Measurements from ENCODE around the gene CASTOR1. TPM values are rescaled to one million over a fixed set of nuclear protein-coding genes. Genes with fewer than 3 reads are reported as not detected.

CASTOR1 gene
- total RNA-seq, 1 donor from 2014 or later, result 11.1 TPM

DNA sequence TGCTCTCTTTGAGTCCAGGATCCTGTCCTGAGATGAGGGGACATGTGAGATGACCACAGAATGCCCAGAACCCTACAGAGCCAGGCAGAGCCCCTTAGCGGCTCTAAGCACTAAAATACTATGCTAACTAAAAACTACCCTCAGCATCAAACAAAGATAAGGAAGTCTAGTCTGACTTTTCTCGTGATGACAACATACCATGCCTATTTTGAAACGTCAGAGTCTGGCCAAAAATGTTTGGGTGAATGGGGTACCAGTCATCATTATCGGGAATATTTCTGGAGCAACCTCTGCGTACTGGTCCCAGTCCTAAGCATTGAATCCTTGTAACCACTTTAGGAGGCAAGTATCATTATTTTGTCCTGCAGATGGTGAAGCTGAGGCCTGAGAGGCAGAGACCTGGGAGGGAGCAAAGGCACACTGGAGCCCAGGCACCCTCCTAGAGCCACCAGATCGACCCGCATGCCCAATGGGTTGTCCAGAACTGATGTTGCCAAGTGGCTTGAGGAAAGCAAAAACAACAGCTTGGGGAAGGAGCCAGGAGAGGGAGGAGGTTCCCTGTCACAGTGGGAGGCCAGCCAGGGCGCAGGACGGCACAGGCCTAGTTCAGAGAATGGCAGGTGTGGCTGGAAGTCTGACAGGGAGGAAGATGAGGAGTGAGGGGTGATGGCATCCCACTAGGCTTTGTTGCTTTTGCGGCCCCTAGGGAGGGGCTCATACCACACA, 15.4 kb downstream of the CASTOR1 start:
- DNase-seq (ENCODE audit: low spot score), result no peak
- Mint-ChIP-seq H3K9me3 (no peaks in the 10 kb centered on the region), H3K4me1 (ENCODE audit: low read depth) (peaks cover 63% of the 10 kb centered on the region), H3K27ac (peak overlapping the region; percentile 36), H3K27me3 (ENCODE audit: low read depth) (no peaks in the 10 kb centered on the region), H3K36me3 (ENCODE audit: low read depth) (peaks cover 65% of the 10 kb centered on the region), H3K4me3 (ENCODE audit: low read depth) (no peak overlapping the region)
- intact Hi-C loops (cut with micrococcal nuclease), result no loop called here

DNA sequence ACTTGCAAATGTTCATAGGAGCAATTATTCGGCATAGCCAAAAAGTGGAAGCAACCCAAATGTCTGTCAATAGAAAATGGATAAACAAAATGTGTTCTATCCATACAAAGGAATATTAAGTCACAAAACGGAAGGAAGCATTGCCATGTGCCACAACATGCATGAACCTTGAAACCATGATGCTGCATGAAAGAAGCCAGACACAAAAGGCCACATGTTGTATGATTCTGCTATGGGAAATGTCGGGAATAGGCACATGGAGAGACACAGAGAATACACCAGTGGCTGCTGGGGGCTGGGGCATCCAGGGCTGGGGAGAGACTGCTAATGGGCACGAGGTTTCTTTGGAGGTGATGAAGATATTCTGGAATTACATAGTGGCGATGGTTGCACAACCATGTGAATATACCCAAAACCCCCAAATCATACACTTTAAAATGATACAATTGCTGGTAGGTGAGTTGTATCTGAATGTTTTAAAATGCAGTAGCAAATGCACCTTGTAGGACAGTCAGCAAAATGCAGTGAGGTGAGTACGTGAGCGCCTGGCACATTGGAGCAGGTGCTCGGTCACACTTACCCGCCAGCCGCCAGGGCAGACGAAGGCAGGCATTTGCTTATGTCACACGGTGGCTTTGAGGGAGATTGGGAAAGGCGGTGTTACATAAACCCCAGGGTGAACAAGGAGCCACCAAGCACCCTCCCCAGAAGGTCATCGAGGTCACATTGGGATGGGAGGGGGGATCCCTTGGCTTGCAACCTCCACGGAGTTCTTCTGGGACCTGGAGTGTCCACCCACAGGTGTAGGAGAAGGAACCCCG, 16.3 kb downstream of the CASTOR1 start:
- no peaks in the 10 kb centered on the region for H3K9me3 Mint-ChIP-seq
- peaks cover 73% of the 10 kb centered on the region for H3K36me3 Mint-ChIP-seq (ENCODE audit: low read depth)
- DNase-seq (ENCODE audit: low spot score), result no peak
- no peak overlapping the region for H3K4me3 Mint-ChIP-seq (ENCODE audit: low read depth)
- intact Hi-C loops (cut with micrococcal nuclease), result no loop called here
- H3K27me3 Mint-ChIP-seq (ENCODE audit: low read depth), result no peaks in the 10 kb centered on the region
- H3K4me1 Mint-ChIP-seq (ENCODE audit: low read depth), result peaks cover 68% of the 10 kb centered on the region
- H3K27ac Mint-ChIP-seq, result peak overlapping the region; percentile 11

DNA sequence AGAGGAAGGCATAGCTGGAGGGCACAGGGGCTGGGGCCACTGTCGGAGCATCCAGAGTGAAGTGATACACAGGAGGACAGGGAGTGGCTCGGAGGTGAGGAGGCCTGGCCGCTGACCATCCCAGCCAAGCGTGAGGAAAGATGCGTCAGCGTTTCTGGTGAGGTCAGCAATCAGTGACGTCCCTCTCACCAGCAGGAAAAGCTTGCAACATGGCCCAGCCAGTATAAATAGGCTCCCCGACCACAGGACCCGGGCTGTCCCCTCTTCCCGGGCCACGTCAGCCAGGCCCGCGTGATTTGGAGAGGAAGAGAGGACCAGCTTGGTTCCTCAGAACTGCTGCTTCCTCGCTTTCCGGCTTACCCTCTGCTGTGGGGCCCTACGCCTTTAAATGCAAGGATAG, 18.5 kb downstream of the CASTOR1 start:
- Mint-ChIP-seq H3K4me1 (ENCODE audit: low read depth) (peaks cover 53% of the 10 kb centered on the region), H3K9me3 (no peaks in the 10 kb centered on the region), H3K36me3 (ENCODE audit: low read depth) (peaks cover 86% of the 10 kb centered on the region), H3K4me3 (ENCODE audit: low read depth) (no peak overlapping the region), H3K27me3 (ENCODE audit: low read depth) (no peaks in the 10 kb centered on the region), H3K27ac (peak overlapping the region; percentile 14)
- DNase-seq (ENCODE audit: low spot score), result no peak
- intact Hi-C loops (cut with micrococcal nuclease), result no loop called here

DNA sequence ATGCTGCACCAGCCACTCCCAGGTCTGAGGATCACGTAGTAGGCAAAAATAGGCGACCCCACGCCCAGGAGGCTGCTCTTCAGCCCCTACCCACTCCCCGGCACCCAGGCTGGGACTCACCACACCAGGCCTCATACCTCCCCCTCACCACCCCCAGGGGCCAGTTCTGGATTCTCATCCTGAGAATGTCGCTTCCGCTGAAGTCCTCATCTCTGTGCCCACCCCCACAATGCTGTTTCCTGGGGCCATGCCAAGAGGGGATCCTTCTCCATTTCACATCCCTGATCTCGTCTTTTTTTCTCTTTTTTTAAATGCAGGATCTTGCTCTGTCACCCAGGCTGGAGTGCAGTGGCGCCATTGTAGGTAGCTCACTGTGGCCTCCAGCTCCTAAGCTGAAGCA, 21.0 kb downstream of the CASTOR1 start:
- no peak for DNase-seq (ENCODE audit: low spot score)
- Mint-ChIP-seq H3K36me3 (ENCODE audit: low read depth) (peaks cover 88% of the 10 kb centered on the region), H3K27me3 (ENCODE audit: low read depth) (no peaks in the 10 kb centered on the region), H3K4me1 (ENCODE audit: low read depth) (peaks cover 41% of the 10 kb centered on the region), H3K9me3 (no peaks in the 10 kb centered on the region), H3K4me3 (ENCODE audit: low read depth) (peak overlapping the region; percentile 96), H3K27ac (peak overlapping the region; percentile 99)
- intact Hi-C loops (cut with micrococcal nuclease), result loop anchor here (5.0 to 10.0 kb wide), 4 partner anchors 46 to 696 kb away; partner anchors contain the start of genes MORC2, NF2 and TUG1

DNA sequence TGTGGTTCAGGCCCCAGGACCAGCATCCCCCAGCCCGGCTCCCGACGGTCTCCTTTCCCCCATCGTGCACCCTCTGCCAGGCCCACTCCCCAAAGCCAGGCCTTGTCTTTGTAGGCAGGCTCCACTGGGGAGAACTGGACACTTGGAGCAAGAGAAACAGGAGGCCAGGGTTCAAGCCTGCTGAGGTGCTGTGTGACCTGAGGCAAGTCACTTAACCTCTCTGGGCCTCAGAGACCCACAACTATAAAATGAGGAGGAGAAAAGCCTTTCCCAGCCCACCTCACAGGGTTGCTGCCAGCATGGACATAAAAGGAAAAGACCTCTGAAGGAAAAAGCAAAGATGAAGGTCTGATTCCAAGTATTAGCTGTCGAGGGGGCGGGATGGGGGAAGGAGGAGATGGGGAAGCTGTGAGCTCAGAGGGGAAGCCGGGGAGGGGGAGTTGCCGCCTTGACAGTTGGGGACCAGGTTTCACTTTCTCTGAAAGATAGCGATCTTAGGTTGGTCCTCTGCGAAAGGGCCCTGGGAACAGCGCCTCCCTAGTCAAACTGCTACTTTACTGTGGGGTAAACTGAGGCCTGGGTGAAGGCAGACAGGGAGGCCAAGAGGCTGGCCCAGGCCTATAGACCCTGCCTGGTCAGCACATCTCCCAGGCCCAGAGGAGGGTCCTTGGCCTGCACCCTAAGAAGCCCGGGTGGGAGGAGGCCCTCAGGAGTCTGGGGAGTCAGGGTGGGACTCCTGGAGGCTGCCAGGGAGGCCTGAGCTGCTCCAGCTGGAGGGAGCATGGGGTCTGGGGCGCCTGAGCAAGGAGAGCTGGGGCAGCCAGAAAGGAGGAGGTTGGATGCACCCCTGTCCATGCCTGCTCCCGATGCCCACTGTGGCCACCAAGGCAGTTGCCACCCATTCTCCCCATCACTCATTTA, 21.7 kb downstream of the CASTOR1 start:
- Mint-ChIP-seq H3K9me3 (no peaks in the 10 kb centered on the region), H3K4me1 (ENCODE audit: low read depth) (peaks cover 41% of the 10 kb centered on the region), H3K27me3 (ENCODE audit: low read depth) (no peaks in the 10 kb centered on the region), H3K36me3 (ENCODE audit: low read depth) (peaks cover 88% of the 10 kb centered on the region), H3K27ac (peak overlapping the region; percentile 99), H3K4me3 (ENCODE audit: low read depth) (peak overlapping the region; percentile 96)
- peak; percentile 72 for DNase-seq (ENCODE audit: low spot score)
- intact Hi-C loops (cut with micrococcal nuclease), result loop anchor here (1.0 to 10.0 kb wide), 6 partner anchors 20 to 697 kb away; partner anchors contain the start of genes LIF, MORC2, NF2 and TUG1

DNA sequence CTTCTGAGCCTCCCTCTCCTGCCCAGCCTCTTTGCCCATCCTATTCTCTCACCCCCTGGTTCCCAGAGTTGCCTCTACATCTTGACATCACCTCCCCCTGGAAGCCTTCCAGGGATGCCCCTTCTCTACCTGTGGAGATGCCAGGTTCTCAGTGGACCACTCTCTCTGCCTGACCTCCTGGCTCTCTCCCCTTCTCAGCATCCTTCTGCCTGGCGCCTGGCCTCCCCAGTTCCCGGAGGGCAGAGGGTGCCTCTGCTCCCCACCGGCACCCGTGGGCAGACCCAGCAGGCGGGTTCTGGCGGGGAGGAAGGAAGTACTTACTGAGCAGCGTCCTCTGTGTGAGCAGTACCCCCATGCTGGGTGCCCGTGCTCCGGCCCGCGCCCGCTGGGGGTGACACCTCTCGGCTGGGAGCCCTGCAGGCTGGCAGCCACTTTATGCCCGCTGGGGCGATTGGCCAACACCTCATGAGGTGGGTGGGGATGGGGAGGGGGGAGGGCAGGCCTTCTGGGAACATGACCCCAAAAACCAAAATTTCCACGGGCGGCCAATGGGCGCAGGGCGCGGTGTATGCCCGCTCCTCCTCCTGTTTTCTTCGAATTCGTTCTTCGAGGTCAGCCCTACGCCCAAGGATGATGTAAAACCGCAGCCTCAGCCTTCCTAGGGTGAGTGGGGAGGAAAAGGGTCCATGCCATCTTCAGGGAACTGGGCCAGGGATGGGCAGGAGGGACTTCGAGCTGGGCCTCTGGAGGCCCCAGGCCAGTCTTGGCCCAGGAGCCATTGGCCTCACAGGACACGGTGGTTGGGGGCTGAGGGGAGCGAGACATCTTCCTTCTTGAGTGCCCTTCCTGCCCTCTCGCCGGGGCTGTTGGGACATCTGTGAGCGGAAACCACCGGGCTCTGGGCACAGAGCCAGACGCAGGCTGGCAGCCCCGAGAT, 22.6 kb downstream of the CASTOR1 start, which contains the start of gene OSM:
Gene OSM (minus strand): TSS at position 407 of the 937 bp plus-strand sequence. CDS start 52 bp downstream, at position 355.
- no peaks in the 10 kb centered on the region for H3K27me3 Mint-ChIP-seq (ENCODE audit: low read depth)
- H3K4me1 Mint-ChIP-seq (ENCODE audit: low read depth), result peaks cover 47% of the 10 kb centered on the region
- peaks cover 94% of the 10 kb centered on the region for H3K36me3 Mint-ChIP-seq (ENCODE audit: low read depth)
- H3K4me3 Mint-ChIP-seq (ENCODE audit: low read depth), result peak within 1 kb of the TSS; percentile 96
- peak within 1 kb of the TSS; percentile 99 for H3K27ac Mint-ChIP-seq
- H3K9me3 Mint-ChIP-seq, result no peaks in the 10 kb centered on the region
- intact Hi-C loops (cut with micrococcal nuclease), result loop anchor here (1.0 to 10.0 kb wide), 6 partner anchors 20 to 698 kb away; partner anchors contain the start of genes LIF, MORC2, NF2 and TUG1
- peak; percentile 75 for DNase-seq (ENCODE audit: low spot score)

DNA sequence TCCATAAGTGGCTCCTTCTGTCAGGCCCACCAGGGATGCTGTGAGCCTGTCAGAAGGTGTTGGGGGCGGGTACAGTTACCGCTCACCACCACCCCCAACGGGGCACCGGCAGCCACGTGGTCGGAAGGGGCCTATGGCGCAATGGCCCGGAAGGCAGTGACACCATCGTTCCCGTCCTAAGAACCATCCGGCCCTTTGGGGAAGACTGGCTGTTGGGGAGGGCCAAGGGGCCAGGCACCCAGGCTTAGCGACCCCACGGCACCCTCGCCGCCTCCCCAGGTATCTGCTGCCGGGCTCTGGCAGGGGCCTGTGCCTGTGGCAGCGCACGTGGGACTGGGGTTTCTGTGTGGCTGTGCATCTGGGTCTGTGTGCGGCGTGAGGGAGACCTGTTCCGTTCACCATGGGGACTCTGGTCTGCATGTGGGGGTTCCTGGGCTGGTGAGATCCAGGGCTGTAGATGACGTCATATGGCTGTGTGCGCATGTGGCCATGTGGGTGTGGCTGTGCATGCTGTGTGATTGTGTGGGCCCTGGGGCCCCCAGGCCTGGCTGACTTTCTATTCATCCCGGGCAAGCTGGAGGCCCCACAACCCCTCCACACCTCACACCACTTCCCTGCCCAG, 23.4 kb downstream of the CASTOR1 start:
- intact Hi-C loops (cut with micrococcal nuclease), result loop anchor here (2.0 to 10.0 kb wide), 5 partner anchors 19 to 699 kb away; partner anchors contain the start of genes LIF, MORC2, NF2 and TUG1
- H3K4me1 Mint-ChIP-seq (ENCODE audit: low read depth), result peaks cover 44% of the 10 kb centered on the region
- peak overlapping the region; percentile 96 for H3K4me3 Mint-ChIP-seq (ENCODE audit: low read depth)
- peak overlapping the region; percentile 99 for H3K27ac Mint-ChIP-seq
- no peaks in the 10 kb centered on the region for H3K9me3 Mint-ChIP-seq
- H3K36me3 Mint-ChIP-seq (ENCODE audit: low read depth), result peaks cover 89% of the 10 kb centered on the region
- no peaks in the 10 kb centered on the region for H3K27me3 Mint-ChIP-seq (ENCODE audit: low read depth)
- DNase-seq (ENCODE audit: low spot score), result peak; percentile 76

DNA sequence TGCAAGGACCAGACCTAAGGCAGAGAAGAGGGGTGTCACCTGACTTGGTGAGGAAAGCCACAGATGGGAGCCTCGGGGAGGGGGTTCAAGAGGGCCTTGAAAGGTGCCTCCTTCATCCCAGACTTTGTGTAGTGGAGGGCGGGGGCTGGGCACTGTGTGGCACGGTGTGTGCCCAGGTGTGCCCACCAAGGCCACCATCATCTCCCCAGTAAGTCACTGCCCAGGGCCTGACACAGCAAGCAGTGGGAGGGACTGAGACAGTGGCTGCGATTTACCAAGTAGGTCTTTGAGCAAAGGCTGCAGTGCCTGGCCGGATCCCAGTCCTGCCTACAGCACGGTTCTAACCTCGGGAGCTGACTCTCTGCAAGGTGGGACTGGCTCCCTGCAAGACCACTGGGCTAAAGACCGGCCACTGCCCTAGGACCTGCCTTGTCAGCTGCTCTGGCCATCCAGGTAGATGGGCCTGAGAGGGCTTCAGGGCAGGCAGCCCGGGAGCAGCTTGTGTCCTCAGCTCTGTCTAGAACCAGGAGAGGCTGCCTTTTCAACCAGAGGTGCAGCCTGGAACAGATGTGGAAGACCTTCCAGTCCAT, 24.1 kb downstream of the CASTOR1 start:
- peak overlapping the region; percentile 96 for H3K4me3 Mint-ChIP-seq (ENCODE audit: low read depth)
- peak overlapping the region; percentile 99 for H3K27ac Mint-ChIP-seq
- H3K9me3 Mint-ChIP-seq, result no peaks in the 10 kb centered on the region
- intact Hi-C loops (cut with micrococcal nuclease), result loop anchor here (5.0 to 10.0 kb wide), 4 partner anchors 50 to 700 kb away; partner anchors contain the start of genes MORC2, NF2 and TUG1
- peaks cover 44% of the 10 kb centered on the region for H3K4me1 Mint-ChIP-seq (ENCODE audit: low read depth)
- no peak for DNase-seq (ENCODE audit: low spot score)
- peaks cover 85% of the 10 kb centered on the region for H3K36me3 Mint-ChIP-seq (ENCODE audit: low read depth)
- no peaks in the 10 kb centered on the region for H3K27me3 Mint-ChIP-seq (ENCODE audit: low read depth)

DNA sequence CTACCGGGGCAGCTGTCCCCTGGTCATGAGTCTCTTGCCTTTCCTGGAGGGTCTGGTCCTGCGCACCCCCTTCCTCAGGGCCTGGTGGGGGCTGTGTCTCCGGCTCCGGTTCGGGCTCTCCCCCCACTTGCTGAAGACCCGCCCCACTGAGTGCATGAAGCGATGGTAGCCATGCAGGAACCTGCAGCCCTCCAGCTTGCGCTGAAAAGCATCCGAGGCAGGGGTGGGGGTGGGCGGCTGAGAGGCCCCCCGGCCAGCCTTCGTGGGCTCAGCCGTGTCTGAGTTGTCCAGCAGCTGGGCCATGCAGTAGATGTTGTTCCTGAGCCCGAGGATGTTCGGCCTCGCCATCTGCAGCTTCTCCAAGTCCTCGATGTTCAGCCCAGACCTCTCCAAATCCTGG, 25.4 kb downstream of the CASTOR1 start:
- no peak for DNase-seq (ENCODE audit: low spot score)
- Mint-ChIP-seq H3K4me1 (ENCODE audit: low read depth) (peaks cover 38% of the 10 kb centered on the region), H3K27me3 (ENCODE audit: low read depth) (no peaks in the 10 kb centered on the region), H3K9me3 (no peaks in the 10 kb centered on the region), H3K36me3 (ENCODE audit: low read depth) (peaks cover 72% of the 10 kb centered on the region), H3K27ac (no peak overlapping the region), H3K4me3 (ENCODE audit: low read depth) (peak overlapping the region; percentile 96)
- intact Hi-C loops (cut with micrococcal nuclease), result loop anchor here (1.0 to 10.0 kb wide), 4 partner anchors 23 to 701 kb away; partner anchors contain the start of genes MORC2, RNF215 and TUG1

DNA sequence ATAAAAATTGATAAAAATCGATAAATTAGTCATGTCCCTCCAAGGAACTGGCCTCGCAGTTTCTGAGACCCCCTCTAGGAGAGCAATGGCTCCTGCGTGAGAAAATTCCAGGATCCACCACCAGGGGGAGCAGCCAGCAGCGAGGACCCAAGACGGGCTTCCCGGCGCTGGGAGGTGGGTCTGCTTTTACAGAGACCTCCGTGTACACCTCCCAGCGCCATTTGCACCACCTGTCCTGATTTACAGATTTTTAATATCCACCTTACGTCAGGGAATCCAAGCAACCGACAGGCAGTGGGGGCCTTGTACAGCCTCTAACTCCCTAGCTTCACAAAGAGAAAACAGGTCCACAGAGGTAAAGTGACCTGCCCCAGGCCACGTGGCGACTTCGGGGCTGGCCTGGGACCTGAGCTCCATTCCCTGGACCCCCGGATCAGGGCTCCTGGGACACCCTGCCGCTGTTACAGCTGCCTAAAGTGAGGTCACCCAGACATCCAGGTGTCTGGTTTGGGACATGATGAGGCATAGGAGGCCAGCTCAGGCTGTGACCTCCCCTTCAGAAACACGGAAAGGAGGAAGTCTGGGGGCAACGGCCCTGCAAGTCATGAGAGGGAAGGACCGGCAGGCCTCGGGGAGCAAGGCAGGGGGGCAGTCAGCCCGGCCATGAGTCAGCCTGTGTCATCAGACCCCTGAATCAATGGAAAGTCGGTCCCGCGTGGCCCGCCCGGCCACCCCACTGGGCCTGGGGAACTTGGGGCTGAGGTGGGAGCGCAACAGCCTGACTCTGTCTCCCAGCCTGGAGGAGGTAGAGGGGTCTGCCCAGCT, 26.2 kb downstream of the CASTOR1 start:
- intact Hi-C loops (cut with micrococcal nuclease), result loop anchor here (1.0 to 10.0 kb wide), 4 partner anchors 24 to 702 kb away; partner anchors contain the start of genes MORC2, RNF215 and TUG1
- Mint-ChIP-seq H3K4me1 (ENCODE audit: low read depth) (peaks cover 32% of the 10 kb centered on the region), H3K27ac (peak overlapping the region; percentile 77), H3K27me3 (ENCODE audit: low read depth) (no peaks in the 10 kb centered on the region), H3K4me3 (ENCODE audit: low read depth) (peak overlapping the region; percentile 96), H3K36me3 (ENCODE audit: low read depth) (peaks cover 64% of the 10 kb centered on the region), H3K9me3 (no peaks in the 10 kb centered on the region)
- DNase-seq (ENCODE audit: low spot score), result peak; percentile 69
